Keratinocyte (primary cell): ENCODE measurements around the gene WNT7A. TPM values are rescaled to one million over a fixed set of nuclear protein-coding genes. Genes with fewer than 3 reads are reported as not detected.

Experiments
- DNase-seq: peaks from one replicate; pipeline ENCODE4 v3.0.0-alpha.2; 2011; ENCODE audit warnings: low read depth, missing footprints, low spot score
- FAIRE-seq: peaks from 2 replicates; lab custom pipeline; 2011; peaks lifted over from hg19 to GRCh38; lab: Jason Lieb, UNC
- H2AFZ ChIP-seq: 2 replicates; pipeline ENCODE4 v1.6.0; 2012; ENCODE audit warnings: low read length, control low read depth, inconsistent platforms; ENCODE audit not compliant: control insufficient read depth
- H3K27ac ChIP-seq: 2 replicates; pipeline ENCODE4 v1.5.1; 2011; ENCODE audit warnings: low read length; ENCODE audit not compliant: control insufficient read depth, insufficient read depth
- H3K27me3 ChIP-seq: 3 replicates; pipeline ENCODE4 v1.6.0; 2011; ENCODE audit warnings: low read length; ENCODE audit not compliant: control insufficient read depth, insufficient read depth; ENCODE audit errors: extremely low read depth
- H3K36me3 ChIP-seq, 2 experiments: 2 replicates in 1 of 2; 3 replicates in 1 of 2; pipeline ENCODE4 v1.5.1; 2011; ENCODE audit warnings: low read length in 2 of 2, mild to moderate bottlenecking in 1 of 2; ENCODE audit not compliant: control insufficient read depth in 2 of 2, insufficient read depth in 2 of 2; ENCODE audit errors: extremely low read depth in 1 of 2
- H3K4me1 ChIP-seq: 3 replicates; pipeline ENCODE4 v1.5.1; 2011; ENCODE audit warnings: low read length; ENCODE audit not compliant: control insufficient read depth, insufficient read depth; ENCODE audit errors: extremely low read depth
- H3K4me2 ChIP-seq: 3 replicates; pipeline ENCODE4 v1.6.0; 2011; ENCODE audit warnings: low read depth, low read length; ENCODE audit not compliant: control insufficient read depth, insufficient read depth; ENCODE audit errors: extremely low read depth
- H3K4me3 ChIP-seq, 3 experiments: fragments of 200-600 bp in 1 of 3; sonication (generic) in 1 of 3; 2 replicates in 2 of 3; 3 replicates in 1 of 3; pipeline ENCODE4 v1.5.1; 2011 to 2016; ENCODE audit warnings: low read length in 3 of 3, mild to moderate bottlenecking in 3 of 3, control low read depth in 2 of 3, inconsistent platforms in 1 of 3, low read depth in 1 of 3, mixed read lengths in 1 of 3, mixed run types in 1 of 3, moderate library complexity in 1 of 3; ENCODE audit not compliant: control insufficient read depth in 2 of 3, insufficient read depth in 2 of 3; ENCODE audit errors: extremely low read depth in 1 of 3
- H3K79me2 ChIP-seq: 2 replicates; pipeline ENCODE4 v1.6.0; 2012; ENCODE audit warnings: low read length; ENCODE audit not compliant: control insufficient read depth, insufficient read depth
- H3K9ac ChIP-seq: 3 replicates; pipeline ENCODE4 v1.6.0; 2011; ENCODE audit warnings: low read length; ENCODE audit not compliant: control insufficient read depth, insufficient read depth; ENCODE audit errors: extremely low read depth
- H3K9me1 ChIP-seq: 3 replicates; pipeline ENCODE4 v1.6.0; 2011; ENCODE audit warnings: low read length; ENCODE audit not compliant: control insufficient read depth, insufficient read depth; ENCODE audit errors: extremely low read depth
- H3K9me3 ChIP-seq: 2 replicates; pipeline ENCODE4 v1.5.1; 2012; ENCODE audit warnings: low read depth, low read length; ENCODE audit not compliant: control insufficient read depth
- H4K20me1 ChIP-seq: 3 replicates; pipeline ENCODE4 v1.6.0; 2011; ENCODE audit warnings: low read length; ENCODE audit not compliant: control insufficient read depth, insufficient read depth; ENCODE audit errors: extremely low read depth
- CTCF ChIP-seq, 3 experiments: IDR thresholded peaks in 1 of 3; conservative IDR thresholded peaks in 1 of 3; optimal IDR thresholded peaks in 1 of 3; 2 replicates in 2 of 3; 3 replicates in 1 of 3; pipeline versions ENCODE3 to v1.5.1; 2011; ENCODE audit warnings: low read length in 3 of 3, mild to moderate bottlenecking in 3 of 3, moderate library complexity in 2 of 3, control low read depth in 1 of 3, inconsistent platforms in 1 of 3; ENCODE audit not compliant: insufficient read depth in 2 of 3; ENCODE audit errors: extremely low read depth in 1 of 3
- EZH2 ChIP-seq: IDR thresholded peaks from one replicate; pipeline ENCODE4 v1.6.1; 2012; ENCODE audit warnings: inconsistent platforms, mild to moderate bottlenecking, low read length, moderate library complexity
- dilution Hi-C: fragments of 300-500 bp; cut with MboI; formaldehyde crosslinking; loops from one replicate; pipeline ENCODE4 v1.7.0; 2020; ENCODE audit warnings: low sequenced_read_pairs; ENCODE audit not compliant: extremely low pct_ligation_motif_present
- polyA plus RNA-seq, 5 experiments: library from polyadenylated mRNA; depleted of rRNA in 3 of 5; stranded (reverse) in 3 of 5; stranded (forward) in 1 of 5; unstranded in 1 of 5; fragments of >200 nt; gene quantifications; 1 replicate in 1 of 5; 2 replicates in 3 of 5; 3 replicates in 1 of 5; pipeline versions ENCODE4 v1.2.1 to v1.2.3, GENCODE V29; 2011 to 2012; ENCODE audit warnings: missing spikeins in 2 of 5, low read depth in 1 of 5, low replicate concordance in 1 of 5

The WNT7A gene
- polyA plus RNA-seq, 1 donor (not counting 4 experiments of a cell fraction or from before 2014, with no cell fraction given) = 20.3 TPM

GRCh38 chr3:13870902-13871301 lies 9.0 kb downstream of the WNT7A start:
- Histone ChIP-seq H3K9me1 (peaks cover 3% of the 10 kb centered on the region), H3K27ac (no peak overlapping the region), H3K4me3 (no peak overlapping the region), H3K27me3 (no peaks in the 10 kb centered on the region), H3K9ac (no peak overlapping the region), H4K20me1 (peaks cover 8% of the 10 kb centered on the region), H3K4me1 (peaks cover 2% of the 10 kb centered on the region), H3K4me2 (no peak overlapping the region), H3K9me3 (no peaks in the 10 kb centered on the region), H2AFZ (no peak overlapping the region), H3K36me3 (peaks cover 46 to 69% of the 10 kb centered on the region in 2 experiments), H3K79me2 (peaks cover 97% of the 10 kb centered on the region)
- dilution Hi-C loops = no loop called here
- no peak for TF ChIP-seq CTCF (optimal IDR thresholded peaks at IDR 0.05 in 1 of 3, IDR thresholded peaks at IDR 0.05 in 1 of 3, conservative IDR thresholded peaks at IDR 0.05 in 1 of 3; ENCODE audit: extremely low read depth in 1 of 3, insufficient read depth in 2 of 3, low read length in 3 of 3)
- TF ChIP-seq EZH2 = no peak
- DNase-seq (no peak), FAIRE-seq (peak; percentile 20)

GRCh38 chr3:13869761-13870343 lies 10.0 kb downstream of the WNT7A start:
- H2AFZ ChIP-seq = no peak overlapping the region
- H3K9ac ChIP-seq = no peak overlapping the region
- peaks cover 50 to 76% of the 10 kb centered on the region in 2 experiments for H3K36me3 ChIP-seq
- no peaks in the 10 kb centered on the region for H3K27me3 ChIP-seq
- DNase-seq (no peak), FAIRE-seq (no peak)
- peaks cover 2% of the 10 kb centered on the region for H3K4me1 ChIP-seq
- H3K79me2 ChIP-seq = peaks cover 97% of the 10 kb centered on the region
- dilution Hi-C loops = no loop called here
- no peak overlapping the region for H3K4me2 ChIP-seq
- H3K9me1 ChIP-seq = peaks cover 5% of the 10 kb centered on the region
- H3K4me3 ChIP-seq = no peak overlapping the region
- no peaks in the 10 kb centered on the region for H3K9me3 ChIP-seq
- TF ChIP-seq EZH2 = no peak
- TF ChIP-seq CTCF (optimal IDR thresholded peaks at IDR 0.05 in 1 of 3, IDR thresholded peaks at IDR 0.05 in 1 of 3, conservative IDR thresholded peaks at IDR 0.05 in 1 of 3; ENCODE audit: extremely low read depth in 1 of 3, insufficient read depth in 2 of 3, low read length in 3 of 3) = no peak
- H4K20me1 ChIP-seq = peaks cover 8% of the 10 kb centered on the region
- no peak overlapping the region for H3K27ac ChIP-seq
